Middle frontal gyrus (tissue), 1 donor: Measurements from ENCODE around the gene BBC3.

Experiments
- DNase-seq: peaks from one replicate; pipeline ENCODE4 v3.0.0-alpha.2; 2015; ENCODE audit warnings: low spot score; ENCODE audit errors: extremely low spot score

The BBC3 gene

DNA sequence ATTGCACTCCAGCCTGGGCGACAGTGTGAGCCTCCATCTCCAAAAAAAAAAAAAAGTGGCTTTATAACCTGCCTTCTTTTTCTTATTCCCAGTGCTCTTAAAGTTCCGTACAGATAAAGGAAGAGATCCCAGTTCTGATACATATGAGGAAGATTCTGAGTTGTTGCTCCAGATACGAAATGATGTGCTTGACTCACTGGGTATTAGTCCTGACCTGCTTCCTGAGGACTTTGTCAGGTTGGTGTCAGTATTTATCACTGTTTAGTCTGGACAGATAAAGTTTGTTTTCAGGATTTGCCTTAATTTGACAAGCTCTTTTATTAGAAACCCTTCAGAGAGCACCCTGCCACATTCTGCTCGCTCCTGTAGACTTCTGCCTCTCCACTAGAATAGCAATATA, 33.9 kb downstream of the BBC3 start:
- DNase-seq = no peak

GRCh38 chr19:47195434-47195833, 35.6 kb downstream of the BBC3 start:
- no peak for DNase-seq

GRCh38 chr19:47190167-47190727, 40.8 kb downstream of the BBC3 start:
- no peak for DNase-seq

DNA sequence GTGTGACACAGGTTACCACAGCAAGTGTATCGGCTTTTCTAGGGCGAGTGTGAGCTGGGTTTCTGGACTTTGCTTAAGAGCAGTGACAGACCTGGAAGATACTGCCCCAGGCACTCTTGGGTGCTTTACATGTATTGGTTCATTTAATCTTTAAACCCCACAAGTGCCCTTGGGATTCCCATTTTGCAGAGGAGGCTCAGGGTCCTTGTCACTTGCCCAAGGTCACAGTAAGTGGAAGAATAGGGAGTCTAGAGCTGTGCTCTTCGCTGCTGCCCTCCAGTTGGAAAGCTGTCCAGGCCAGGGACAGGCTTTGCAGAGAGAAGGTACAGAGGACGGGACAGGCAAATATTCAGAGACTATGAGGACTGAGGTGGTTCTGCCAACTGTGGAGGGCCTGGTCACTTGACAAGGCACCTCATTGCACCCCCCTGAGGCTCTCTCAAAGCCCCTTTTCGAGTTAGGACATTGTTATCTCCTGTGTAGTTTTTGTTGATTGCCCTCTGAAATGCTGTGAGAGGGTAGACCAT, 42.4 kb downstream of the BBC3 start:
- no peak for DNase-seq

GRCh38 chr19:47187797-47188196, 43.2 kb downstream of the BBC3 start:
- DNase-seq = no peak

GRCh38 chr19:47187335-47187655, 43.7 kb downstream of the BBC3 start:
- DNase-seq = no peak

DNA sequence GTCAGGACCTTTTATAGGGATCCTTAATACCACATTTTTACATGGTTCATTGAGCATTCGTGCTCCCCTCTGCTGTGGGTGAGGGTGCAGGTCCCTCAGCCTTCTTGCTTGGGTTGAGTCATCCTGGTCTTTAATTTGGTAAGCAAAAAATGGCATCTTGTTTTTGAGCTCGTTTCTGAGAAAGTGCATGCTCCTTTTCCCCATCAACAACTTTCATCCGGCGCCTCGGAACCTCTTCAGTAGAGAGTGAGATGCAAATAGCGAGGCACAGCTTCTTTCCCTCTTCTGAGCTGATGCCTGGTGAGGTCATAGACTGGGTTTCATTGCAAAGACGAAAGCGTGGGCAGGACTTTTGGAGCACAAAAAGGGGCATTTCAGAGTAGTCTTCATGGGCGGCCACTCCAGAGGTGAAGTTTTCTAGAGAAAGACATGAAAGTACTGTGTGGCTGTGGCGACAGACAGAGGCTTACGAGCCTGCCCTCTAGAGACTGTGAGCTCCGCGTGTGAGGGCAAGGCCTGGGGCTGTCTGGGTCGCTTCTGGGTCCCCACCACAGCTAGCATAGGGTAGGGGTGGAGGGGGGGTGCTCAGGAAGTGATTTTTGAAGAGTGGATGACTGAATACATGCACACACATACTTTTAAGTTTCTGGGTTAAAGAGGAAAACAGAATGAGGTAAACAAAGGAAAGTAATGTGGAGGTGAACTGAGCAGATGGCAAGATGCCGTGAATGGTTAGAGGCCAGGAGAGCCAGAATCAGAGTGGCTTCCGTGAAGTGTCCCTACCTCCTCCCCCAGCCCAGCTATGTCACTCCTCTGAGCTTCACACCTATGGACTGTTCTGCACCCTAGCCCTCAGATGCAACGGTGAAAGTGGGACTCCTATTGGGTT, 44.3 kb downstream of the BBC3 start:
- DNase-seq = no peak

DNA sequence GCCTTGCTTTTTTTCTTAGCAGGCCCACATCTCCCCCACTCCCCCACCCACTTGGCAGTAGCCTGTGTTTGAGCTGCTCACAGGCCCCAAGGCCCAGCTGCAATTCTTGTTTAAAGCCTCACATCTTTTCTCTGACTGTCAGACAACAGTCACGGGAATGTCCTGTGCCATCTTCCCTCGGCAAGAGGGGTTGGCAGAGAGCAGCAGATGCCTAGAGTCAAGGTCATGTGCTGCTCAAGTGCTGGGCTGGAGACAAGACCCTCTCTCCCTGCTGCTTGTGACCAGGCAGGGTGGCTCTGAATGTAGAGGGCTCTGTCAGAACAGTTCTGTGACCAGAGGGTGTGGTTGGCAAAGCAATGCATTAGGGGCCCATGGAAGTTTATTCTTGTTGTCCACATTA, 47.4 kb downstream of the BBC3 start:
- no peak for DNase-seq

- no peak for DNase-seq
Observed at GRCh38 chr19:47179653-47180310, 51.2 kb downstream of the BBC3 start.

DNA sequence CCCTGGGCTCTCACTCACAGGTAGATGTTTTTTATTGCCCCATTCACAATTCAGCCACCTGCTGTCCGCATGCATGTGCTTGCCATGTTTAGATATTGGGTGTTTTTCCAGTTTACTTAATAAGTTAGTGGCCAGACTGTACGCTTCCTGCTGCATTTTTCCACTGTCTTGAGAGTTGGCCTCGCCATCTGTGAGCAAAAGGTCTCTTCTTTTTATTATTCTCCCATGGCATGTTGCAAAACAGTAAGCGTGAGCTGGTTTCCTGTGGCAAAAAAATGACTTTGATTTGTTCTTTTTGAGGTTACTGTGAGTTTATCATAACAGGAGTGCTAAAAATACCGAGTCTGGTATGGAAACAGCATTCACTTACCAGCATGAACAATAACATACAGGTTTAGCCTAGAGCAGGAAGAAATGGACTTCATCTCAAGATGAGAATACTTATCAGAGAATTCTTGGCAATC, 54.3 kb downstream of the BBC3 start:
- no peak for DNase-seq

- DNase-seq = no peak
Observed at GRCh38 chr19:47176071-47176626, 54.9 kb downstream of the BBC3 start.

GRCh38 chr19:47172666-47173455, 58.1 kb downstream of the BBC3 start:
- no peak for DNase-seq
